Kidney (tissue), 14 donors: ENCODE measurements around the gene SLC28A2. TPM values are rescaled to one million over a fixed set of nuclear protein-coding genes. Genes with fewer than 3 reads are reported as not detected.

Source experiments
- DNase-seq, 5 donors: peaks; one replicate each; pipeline ENCODE4 v3.0.0-alpha.2; 2013 to 2020
- FAIRE-seq: peaks from 2 replicates; lab custom pipeline; 2012; peaks lifted over from hg19 to GRCh38; lab: Jason Lieb, UNC
- H3K27ac ChIP-seq, 2 donors: one replicate each; pipeline ENCODE4 v1.7.0; 2013; ENCODE audit warnings: low read depth in 2 of 2, low read length in 2 of 2, inconsistent platforms in 1 of 2
- H3K27me3 ChIP-seq: one replicate; pipeline ENCODE4 v1.7.1; 2013; ENCODE audit warnings: low read length, inconsistent platforms; ENCODE audit not compliant: control insufficient read depth, insufficient read depth
- H3K36me3 ChIP-seq, 3 donors: one replicate each; pipeline versions ENCODE4 v1.7.0 to v1.7.1; 2013; ENCODE audit warnings: low read length in 3 of 3, control low read depth in 1 of 3, inconsistent platforms in 1 of 3; ENCODE audit not compliant: insufficient read depth in 3 of 3, control insufficient read depth in 2 of 3
- H3K4me1 ChIP-seq, 3 donors: one replicate each; pipeline versions ENCODE4 v1.7.0 to v1.7.1; 2013; ENCODE audit warnings: low read length in 3 of 3, inconsistent platforms in 1 of 3, low read depth in 1 of 3; ENCODE audit not compliant: control insufficient read depth in 2 of 3, insufficient read depth in 2 of 3
- H3K4me3 ChIP-seq, 3 donors: one replicate each; pipeline versions ENCODE4 v1.7.0 to v1.8.1; 2013; ENCODE audit warnings: low read length in 3 of 3, control low read depth in 1 of 3, inconsistent platforms in 1 of 3
- H3K9ac ChIP-seq, 3 donors: one replicate each; pipeline versions ENCODE4 v1.7.0 to v1.7.1; 2013; ENCODE audit warnings: low read length in 3 of 3, control low read depth in 1 of 3, inconsistent platforms in 1 of 3
- H3K9me3 ChIP-seq, 3 donors: one replicate each; pipeline versions ENCODE4 v1.7.0 to v1.7.1; 2013; ENCODE audit warnings: low read length in 3 of 3, control low read depth in 1 of 3, inconsistent platforms in 1 of 3; ENCODE audit not compliant: control insufficient read depth in 2 of 3, insufficient read depth in 1 of 3
- CTCF ChIP-seq: IDR thresholded peaks from 3 replicates; pipeline ENCODE4 v1.5.1; 2012; ENCODE audit warnings: mild to moderate bottlenecking, moderate library complexity, borderline replicate concordance; ENCODE audit not compliant: insufficient read depth; ENCODE audit errors: extremely low read depth
- intact Hi-C: fragments of 100-400 bp; cut with DNase I; formaldehyde crosslinking; loops from one replicate; pipeline ENCODE4 v1.11.1; 2022
- polyA plus RNA-seq: library from polyadenylated mRNA; stranded (reverse); fragments of 350-450 nt; fragmentation: Illumina TruSeq; extraction: RNeasy Lipid Tissue Mini Kit (QIAGEN cat#74804); gene quantifications from one replicate; pipeline ENCODE4 v1.2.3, GENCODE V29; 2014; ENCODE audit warnings: low read depth, low replicate concordance; ENCODE audit not compliant: insufficient read depth
- total RNA-seq: library from RNA; stranded (reverse); fragmentation: NEBNext Ultra II Directional; extraction: Animal tissue kit (Norgen Biotek cat#: 25700); gene quantifications from one replicate; pipeline ENCODE4 v1.2.1, GENCODE V29; 2021
- donor health status: control.
- donor health status: control.
- donor health status: control.
- donor health status: control.
- donor health status: control.
- donor health status: DM: yes; HTN: yes; CAD: no.
- donor health status: Normal renal cell carcinoma (clear cell type).

The SLC28A2 gene
- total and polyA plus RNA-seq, 2 donors from 2014 or later: 0.17 TPM; not detected in 1

DNA sequence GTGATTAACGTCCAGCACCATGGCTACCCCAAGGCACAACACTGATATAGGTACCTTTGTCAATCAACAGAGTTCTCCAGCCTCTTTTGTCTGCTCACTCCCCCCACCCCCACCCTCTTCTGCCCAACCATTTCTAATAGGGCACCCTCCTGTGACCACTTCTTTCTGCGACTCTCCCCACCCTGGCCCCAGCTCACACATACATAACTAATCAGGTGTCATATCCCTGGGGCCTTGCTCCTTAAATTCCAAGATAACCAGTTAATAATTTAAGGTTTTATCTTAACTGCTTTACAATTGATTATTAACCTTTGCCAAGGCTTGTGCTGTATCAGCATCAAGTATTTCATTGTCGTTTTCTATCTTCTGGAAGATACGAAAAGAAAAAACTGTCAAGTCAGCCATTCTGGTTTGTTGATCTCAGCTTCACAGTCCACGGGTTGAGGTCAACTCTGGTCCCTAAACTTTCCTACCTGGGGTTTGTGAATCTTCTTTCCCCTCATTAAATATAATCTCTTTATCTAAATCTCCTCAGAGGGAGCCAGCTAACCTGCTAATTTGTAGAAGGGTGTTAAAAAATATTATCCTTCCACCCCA lies 27.3 kb upstream of the SLC28A2 start:
- Histone ChIP-seq H3K36me3 (no peaks in the 10 kb centered on the region), H3K4me3 (no peak overlapping the region), H3K9ac (no peak overlapping the region), H3K4me1 (no peaks in the 10 kb centered on the region), H3K9me3 (no peaks in the 10 kb centered on the region), H3K27ac (no peak overlapping the region), H3K27me3 (no peaks in the 10 kb centered on the region)
- no peak for TF ChIP-seq CTCF
- intact Hi-C loops: no loop called here
- DNase-seq (no peak), FAIRE-seq (no peak)

DNA sequence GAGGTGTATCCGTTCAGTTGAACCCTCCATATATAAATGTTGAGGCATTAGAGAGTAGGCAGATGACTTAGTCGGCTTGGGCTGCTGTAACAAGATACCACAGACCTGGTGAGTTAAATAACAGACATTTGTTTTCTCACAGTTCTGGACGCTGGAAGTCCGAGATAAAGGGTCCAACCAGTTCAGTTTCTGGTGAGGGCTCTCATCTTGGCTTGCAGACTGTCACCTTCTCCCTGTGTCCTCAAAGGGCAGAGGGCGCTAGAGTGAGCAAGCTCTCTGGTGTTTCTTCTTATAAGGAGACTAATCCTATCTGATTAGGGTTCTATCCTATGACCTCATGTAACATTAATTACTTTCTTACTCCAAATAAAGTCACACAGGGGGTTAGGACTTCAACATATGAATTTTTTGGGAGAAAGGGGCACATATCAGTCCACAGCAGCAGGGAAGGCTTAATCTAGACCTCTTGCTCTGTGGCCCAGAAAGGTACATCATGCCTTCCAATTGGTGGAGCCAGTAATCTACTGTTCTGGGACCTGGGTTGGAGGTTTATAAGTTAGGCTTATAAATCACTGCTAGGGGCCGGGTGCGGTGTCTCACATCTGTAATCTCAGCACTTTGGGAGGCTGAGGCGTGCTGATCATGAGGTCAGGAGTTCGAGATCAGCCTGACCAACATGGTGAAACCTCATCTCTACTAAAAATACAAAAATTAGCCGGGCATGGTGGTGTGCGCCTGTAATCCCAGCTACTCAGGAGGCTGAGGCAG lies 26.3 kb upstream of the SLC28A2 start:
- no peak for FAIRE-seq
- H3K27ac ChIP-seq: no peak overlapping the region
- H3K4me3 ChIP-seq: no peak overlapping the region
- DNase-seq: no peak
- no peaks in the 10 kb centered on the region for H3K36me3 ChIP-seq
- no peaks in the 10 kb centered on the region for H3K9me3 ChIP-seq
- intact Hi-C loops: no loop called here
- H3K27me3 ChIP-seq: no peaks in the 10 kb centered on the region
- no peaks in the 10 kb centered on the region for H3K4me1 ChIP-seq
- no peak overlapping the region for H3K9ac ChIP-seq
- TF ChIP-seq CTCF: no peak

- no peaks in the 10 kb centered on the region for H3K9me3 ChIP-seq
- H3K27ac ChIP-seq: no peak overlapping the region
- no peak for FAIRE-seq
- TF ChIP-seq CTCF: no peak
- no peaks in the 10 kb centered on the region for H3K27me3 ChIP-seq
- no peak overlapping the region for H3K9ac ChIP-seq
- H3K36me3 ChIP-seq: no peaks in the 10 kb centered on the region
- intact Hi-C loops: no loop called here
- no peaks in the 10 kb centered on the region for H3K4me1 ChIP-seq
- no peak overlapping the region for H3K4me3 ChIP-seq
- no peak for DNase-seq
Observed at GRCh38 chr15:45228931-45229330, 23.1 kb upstream of the SLC28A2 start.
